Measurements from ENCODE around the gene VIPR2.

DNA sequence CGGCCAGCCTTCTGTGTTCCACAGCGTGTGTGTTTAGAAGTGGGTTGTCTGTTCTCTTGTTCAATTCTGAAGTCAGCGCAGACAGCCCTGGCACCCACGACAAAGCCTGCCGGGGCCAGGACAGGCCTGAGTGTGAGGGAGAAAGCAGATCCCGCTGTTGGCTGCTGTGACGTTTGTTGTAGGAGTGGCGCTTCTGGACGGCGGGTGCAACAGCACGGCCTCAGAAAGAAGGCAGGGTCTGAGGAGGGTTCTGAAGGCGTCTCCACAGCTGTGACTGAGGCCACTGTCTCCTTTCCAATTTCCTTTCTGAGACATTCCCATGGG lies 76.2 kb downstream of the VIPR2 start:
- TF ChIP-seq, protein P1, sequence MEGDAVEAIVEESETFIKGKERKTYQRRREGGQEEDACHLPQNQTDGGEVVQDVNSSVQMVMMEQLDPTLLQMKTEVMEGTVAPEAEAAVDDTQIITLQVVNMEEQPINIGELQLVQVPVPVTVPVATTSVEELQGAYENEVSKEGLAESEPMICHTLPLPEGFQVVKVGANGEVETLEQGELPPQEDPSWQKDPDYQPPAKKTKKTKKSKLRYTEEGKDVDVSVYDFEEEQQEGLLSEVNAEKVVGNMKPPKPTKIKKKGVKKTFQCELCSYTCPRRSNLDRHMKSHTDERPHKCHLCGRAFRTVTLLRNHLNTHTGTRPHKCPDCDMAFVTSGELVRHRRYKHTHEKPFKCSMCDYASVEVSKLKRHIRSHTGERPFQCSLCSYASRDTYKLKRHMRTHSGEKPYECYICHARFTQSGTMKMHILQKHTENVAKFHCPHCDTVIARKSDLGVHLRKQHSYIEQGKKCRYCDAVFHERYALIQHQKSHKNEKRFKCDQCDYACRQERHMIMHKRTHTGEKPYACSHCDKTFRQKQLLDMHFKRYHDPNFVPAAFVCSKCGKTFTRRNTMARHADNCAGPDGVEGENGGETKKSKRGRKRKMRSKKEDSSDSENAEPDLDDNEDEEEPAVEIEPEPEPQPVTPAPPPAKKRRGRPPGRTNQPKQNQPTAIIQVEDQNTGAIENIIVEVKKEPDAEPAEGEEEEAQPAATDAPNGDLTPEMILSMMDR (IDR thresholded peaks at IDR 0.05): no peak
- TF ChIP-seq POLR2A (IDR thresholded peaks at IDR 0.05): no peak
